T-helper 1 cell treated with Interleukin-12 subunit alpha and Interleukin-12 subunit beta and Interleukin-4 antibody, amounts not matched to agents 30 μg/mL and 1 μg/mL, for 36 hours (primary cell): ENCODE data around the gene CIB1.
A peak's percentile ranks its signal among the peaks of the same experiment; 100 is the strongest.

Source experiments
- H3K27ac Mint-ChIP-seq: one replicate; pipeline ENCODE4 v1.8.0; 2021; ENCODE audit warnings: mild to moderate bottlenecking, mixed read lengths
- H3K27me3 Mint-ChIP-seq: one replicate; pipeline ENCODE4 v1.8.0; 2021; ENCODE audit warnings: low read depth, mixed read lengths
- H3K36me3 Mint-ChIP-seq: one replicate; pipeline ENCODE4 v1.8.0; 2021; ENCODE audit warnings: low read depth, mixed read lengths
- H3K4me1 Mint-ChIP-seq: one replicate; pipeline ENCODE4 v1.8.0; 2021; ENCODE audit warnings: low read depth, mixed read lengths
- H3K4me3 Mint-ChIP-seq: one replicate; pipeline ENCODE4 v1.8.0; 2021; ENCODE audit warnings: mild to moderate bottlenecking, moderate library complexity, mixed read lengths
- H3K9me3 Mint-ChIP-seq: one replicate; pipeline ENCODE4 v1.8.0; 2021; ENCODE audit warnings: mixed read lengths

Gene CIB1

DNA sequence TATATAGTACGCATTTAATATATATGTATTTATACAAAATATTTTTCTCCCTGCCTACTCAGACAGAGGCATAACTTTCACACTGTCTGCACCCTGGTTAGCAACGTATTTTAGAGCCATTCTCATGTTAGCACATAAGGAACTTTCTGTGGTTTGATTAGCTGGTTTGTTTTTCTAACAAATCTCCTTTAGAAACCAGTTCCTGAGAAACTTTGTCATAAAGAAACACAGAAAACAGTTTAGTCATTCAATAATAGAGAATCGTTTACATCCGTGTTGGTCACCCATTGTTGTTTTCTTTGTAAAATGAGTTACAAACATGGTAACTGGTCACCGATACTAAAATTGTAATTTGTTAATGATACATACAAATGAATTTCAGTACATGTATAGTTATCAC, 25.8 kb upstream of the CIB1 start:
- Mint-ChIP-seq H3K27me3 (no peaks in the 10 kb centered on the region), H3K36me3 (no peaks in the 10 kb centered on the region), H3K27ac (no peak overlapping the region), H3K9me3 (no peaks in the 10 kb centered on the region), H3K4me1 (peaks cover 12% of the 10 kb centered on the region), H3K4me3 (no peak overlapping the region)

DNA sequence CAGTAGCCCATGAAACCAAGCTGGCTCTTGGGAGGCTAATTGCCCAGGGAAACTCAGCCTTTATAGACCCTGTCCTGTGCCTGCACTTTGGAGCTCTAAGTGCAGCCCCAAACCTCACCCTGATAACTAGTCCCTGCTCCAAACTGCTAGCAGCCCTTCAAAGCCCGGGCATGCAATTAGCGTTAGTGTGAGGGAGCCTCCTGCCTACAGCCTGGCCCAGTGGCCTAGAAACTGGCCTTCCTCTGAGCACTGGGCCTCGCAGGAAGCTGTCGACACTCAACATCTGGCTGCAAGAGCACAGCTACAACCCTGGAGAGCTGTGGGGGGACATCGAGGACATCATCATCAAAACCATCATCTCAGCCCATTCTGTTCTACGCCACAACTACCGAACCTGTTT, 24.0 kb upstream of the CIB1 start:
- no peaks in the 10 kb centered on the region for H3K9me3 Mint-ChIP-seq
- H3K36me3 Mint-ChIP-seq: no peaks in the 10 kb centered on the region
- peaks cover 6% of the 10 kb centered on the region for H3K4me1 Mint-ChIP-seq

DNA sequence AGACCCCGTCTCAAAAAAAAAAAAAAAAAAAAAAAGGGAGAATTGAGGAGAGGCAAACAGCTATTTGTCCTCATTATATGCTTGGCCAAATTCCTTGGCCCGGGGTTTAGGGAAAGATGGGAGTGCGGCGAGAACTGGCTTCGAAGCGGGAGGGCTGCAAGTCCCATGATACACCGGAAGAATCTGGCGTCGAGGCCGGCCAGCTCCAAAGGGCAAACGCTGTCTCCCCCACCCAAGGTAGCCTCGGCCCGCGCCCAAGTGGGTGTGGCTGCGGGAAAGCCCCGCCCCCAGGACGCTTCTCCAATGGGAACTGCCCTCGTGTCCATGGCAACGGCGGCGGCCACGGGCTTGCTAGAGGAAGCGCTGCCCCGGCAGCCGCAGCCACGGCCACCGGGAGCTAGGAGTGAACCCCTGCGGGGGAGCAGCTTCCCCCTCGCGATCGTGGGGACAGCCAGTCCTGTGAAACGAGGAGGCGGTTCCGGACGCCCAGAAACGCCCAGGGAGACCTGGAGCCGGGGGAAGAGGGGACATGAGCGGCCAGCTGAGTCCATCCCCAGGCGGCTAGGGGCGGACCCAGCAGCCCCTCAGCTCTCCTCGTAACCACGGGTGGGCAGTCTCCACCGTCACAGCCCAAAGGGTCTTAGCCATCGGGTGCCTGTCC, 15.6 kb upstream of the CIB1 start, which contains the start of gene TTLL13:
Gene TTLL13 (plus strand): TSS at position 354 of the 661 bp plus-strand sequence. CDS start 1,075 bp downstream, outside the sequence.
- no peaks in the 10 kb centered on the region for H3K36me3 Mint-ChIP-seq
- peaks cover 14% of the 10 kb centered on the region for H3K4me1 Mint-ChIP-seq
- peak within 1 kb of the TSS; percentile 31 for H3K27ac Mint-ChIP-seq
- no peaks in the 10 kb centered on the region for H3K9me3 Mint-ChIP-seq
- H3K27me3 Mint-ChIP-seq: peaks cover 8% of the 10 kb centered on the region
- H3K4me3 Mint-ChIP-seq: peak within 1 kb of the TSS; percentile 71

More for the DNA sequence above, 24.0 kb upstream of the CIB1 start:
- Mint-ChIP-seq H3K27me3 (no peaks in the 10 kb centered on the region), H3K27ac (no peak overlapping the region), H3K4me3 (no peak overlapping the region)

DNA sequence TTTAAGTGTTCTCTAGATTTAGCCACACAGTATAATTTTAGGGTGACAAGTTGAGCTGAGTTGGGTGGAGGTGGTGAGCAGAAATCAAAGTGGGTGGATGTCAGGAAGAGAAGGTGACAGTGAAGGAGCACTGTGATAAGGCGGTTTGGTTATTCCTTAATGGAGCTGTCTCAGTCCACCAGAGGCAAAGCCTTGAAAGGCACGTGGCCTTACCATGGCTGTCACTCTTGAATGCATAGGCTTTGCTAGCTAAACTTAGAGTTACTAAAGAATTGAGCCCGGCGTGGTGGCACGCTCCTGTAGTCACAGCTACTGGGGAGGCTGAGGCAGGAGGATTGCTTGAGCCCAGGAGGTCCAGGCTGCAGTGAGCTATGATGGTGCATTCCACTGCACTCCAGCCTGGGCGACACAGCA, 15.1 kb upstream of the CIB1 start:
- Mint-ChIP-seq H3K4me1 (peaks cover 14% of the 10 kb centered on the region), H3K4me3 (peak overlapping the region; percentile 32), H3K9me3 (no peaks in the 10 kb centered on the region), H3K27ac (peak overlapping the region; percentile 8), H3K36me3 (no peaks in the 10 kb centered on the region), H3K27me3 (peaks cover 8% of the 10 kb centered on the region)

DNA sequence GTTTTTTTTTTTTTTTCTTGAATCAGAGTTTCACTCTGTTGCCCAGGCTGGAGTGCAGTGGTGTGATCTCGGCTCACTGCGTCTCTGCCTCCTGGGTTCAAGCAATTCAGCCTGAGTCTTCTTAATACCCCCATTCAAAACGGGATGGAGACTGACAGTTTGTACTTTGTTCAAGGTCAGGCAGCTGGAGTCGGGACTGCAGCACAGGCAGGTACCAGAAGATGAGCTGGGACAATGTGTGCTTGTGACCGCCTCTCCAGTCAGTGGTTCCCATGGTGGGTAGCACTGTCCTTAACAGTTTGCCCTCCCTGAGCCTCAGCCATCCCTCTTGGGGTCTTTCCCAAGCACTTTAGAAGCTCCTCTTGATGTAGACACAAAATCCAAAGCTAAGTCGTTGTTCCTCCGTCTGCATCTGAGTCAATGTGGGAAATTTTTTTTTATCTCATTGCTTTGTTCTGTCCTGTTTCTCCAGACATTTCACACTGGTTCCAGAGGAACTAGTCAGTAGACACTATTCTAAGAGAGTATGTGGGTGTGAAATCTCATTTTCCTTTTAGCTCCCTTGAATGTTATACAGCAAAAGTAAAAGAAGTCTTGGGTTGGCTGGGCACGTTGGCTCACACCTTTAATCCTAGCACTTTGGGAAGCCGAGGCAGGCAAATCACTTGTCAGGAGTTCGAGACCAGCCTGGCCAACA, 10.3 kb upstream of the CIB1 start:
- Mint-ChIP-seq H3K4me3 (no peak overlapping the region), H3K27ac (no peak overlapping the region), H3K4me1 (peaks cover 6% of the 10 kb centered on the region), H3K9me3 (no peaks in the 10 kb centered on the region), H3K27me3 (no peaks in the 10 kb centered on the region), H3K36me3 (peaks cover 10% of the 10 kb centered on the region)

DNA sequence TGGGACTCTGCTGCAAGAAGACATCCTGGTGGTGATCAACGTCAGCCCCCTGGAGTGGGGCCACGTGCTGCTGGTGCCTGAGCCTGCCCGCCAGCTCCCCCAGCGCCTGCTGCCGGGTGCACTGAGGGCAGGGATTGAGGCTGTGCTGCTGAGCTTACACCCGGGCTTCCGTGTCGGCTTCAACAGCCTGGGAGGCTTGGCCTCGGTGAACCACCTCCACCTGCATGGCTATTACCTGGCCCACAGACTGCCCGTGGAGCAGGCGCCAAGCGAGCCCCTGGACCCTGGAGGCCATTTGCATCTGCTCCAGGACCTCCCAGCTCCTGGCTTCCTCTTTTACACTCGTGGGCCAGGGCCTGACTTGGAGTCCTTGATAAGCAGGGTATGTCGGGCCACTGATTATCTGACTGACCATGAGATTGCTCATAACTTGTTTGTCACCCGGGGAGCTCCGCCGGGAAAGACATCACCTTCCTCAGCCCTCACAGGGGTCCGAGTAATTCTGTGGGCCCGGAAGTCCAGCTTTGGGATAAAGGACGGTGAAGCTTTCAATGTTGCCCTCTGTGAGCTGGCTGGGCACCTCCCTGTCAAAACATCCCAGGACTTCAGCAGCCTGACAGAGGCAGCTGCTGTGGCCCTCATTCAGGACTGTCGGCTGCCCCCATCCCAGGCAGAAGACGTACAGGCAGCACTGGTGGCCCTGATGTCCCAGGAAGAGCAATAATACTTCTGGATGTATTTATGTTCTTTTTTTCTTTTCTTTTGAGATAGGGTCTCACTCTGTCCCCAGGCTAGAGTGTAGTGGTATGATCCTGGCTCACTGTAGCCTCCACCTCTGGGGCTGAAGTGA, 7.8 kb upstream of the CIB1 start:
- Mint-ChIP-seq H3K27me3 (no peaks in the 10 kb centered on the region), H3K4me1 (peaks cover 4% of the 10 kb centered on the region), H3K27ac (no peak overlapping the region), H3K9me3 (no peaks in the 10 kb centered on the region), H3K4me3 (no peak overlapping the region), H3K36me3 (peaks cover 18% of the 10 kb centered on the region)

DNA sequence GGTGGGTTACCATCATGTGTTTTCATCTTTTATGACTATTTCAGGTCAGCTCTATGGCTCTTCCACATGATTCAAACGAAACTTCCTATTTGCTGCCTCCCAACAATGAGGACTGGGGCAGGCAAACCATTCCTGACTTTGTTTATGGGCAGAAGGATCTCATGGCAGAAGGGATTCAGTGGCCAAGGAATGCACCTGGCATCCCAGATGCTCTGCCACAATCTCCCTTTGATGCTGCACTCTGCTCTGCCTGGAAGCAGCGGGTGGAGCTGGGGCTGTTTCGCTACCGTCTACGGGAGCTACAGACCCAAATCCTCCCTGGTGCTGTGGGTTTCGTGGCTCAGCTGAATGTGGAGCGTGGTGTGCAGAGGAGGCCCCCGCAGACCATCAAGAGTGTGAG, 7.1 kb upstream of the CIB1 start:
- peaks cover 8% of the 10 kb centered on the region for H3K4me1 Mint-ChIP-seq
- no peaks in the 10 kb centered on the region for H3K27me3 Mint-ChIP-seq
- no peak overlapping the region for H3K4me3 Mint-ChIP-seq
- no peaks in the 10 kb centered on the region for H3K9me3 Mint-ChIP-seq
- H3K36me3 Mint-ChIP-seq: peaks cover 24% of the 10 kb centered on the region
- no peak overlapping the region for H3K27ac Mint-ChIP-seq

DNA sequence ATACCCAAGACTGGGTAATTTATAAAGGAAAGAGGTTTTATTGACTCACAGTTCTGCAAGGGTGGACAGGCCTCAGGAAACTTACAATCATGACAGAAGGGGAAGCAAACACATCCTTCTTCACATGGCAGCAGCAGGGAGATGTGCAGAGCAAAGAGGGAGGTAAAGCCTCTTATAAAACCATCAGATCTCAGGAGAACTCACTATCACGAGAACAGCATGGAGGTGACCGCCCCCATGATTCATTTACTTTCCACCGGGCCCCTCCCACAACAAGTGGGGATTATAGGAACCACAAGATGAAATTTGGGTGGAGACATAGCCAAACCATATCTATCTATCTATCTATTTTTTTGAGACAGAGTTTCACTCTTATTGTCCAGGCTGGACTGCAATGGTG, 5.6 kb upstream of the CIB1 start:
- Mint-ChIP-seq H3K4me1 (peaks cover 17% of the 10 kb centered on the region), H3K27me3 (no peaks in the 10 kb centered on the region), H3K4me3 (no peak overlapping the region), H3K9me3 (no peaks in the 10 kb centered on the region), H3K27ac (no peak overlapping the region), H3K36me3 (peaks cover 24% of the 10 kb centered on the region)

DNA sequence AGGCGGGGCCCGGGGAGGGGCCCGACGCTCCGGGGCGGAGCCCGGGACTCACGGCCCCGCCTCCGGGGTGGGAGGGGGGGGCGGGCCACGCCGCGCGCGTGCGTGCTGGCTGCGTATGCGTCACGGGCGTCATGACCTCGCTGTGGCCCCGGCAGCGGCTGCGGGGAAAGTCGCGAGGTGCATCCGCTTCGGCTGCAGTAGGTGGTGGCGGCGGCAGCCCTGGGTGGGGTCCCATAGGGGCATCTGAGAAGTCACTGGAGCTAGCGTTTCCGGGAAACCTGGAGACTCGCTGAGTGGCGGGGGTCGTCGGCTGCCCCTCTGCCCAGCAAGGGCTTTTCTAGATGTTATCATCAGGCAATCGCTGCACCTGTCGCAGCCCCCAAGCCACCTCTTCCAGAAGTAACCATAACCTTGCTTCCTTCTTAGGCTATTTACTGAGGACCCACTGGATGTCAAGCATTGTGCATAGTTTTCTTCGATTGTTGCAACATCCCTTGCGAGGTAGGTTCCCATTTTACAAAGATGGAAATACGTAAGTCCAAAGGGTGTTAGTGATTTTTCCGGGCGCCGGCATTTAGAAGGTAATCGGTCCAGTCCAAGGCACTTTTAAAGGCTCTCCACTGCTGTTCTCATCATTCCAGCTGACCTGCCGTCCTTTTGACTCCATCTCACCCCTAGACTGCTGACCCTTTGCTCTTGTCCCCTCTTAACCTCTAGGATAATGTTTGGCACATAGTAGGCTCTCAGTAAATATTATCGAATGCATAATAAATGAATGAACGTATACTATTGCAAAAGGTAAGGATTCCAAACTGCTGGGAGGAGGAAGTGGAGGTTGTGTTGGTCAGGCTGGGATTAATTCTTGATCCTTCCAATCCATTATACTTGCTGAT, 601 bp upstream of the CIB1 start, which contains the start of gene GDPGP1:
Gene GDPGP1 (plus strand): TSS at position 114 of the 893 bp plus-strand sequence. CDS start 6,700 bp downstream, outside the sequence.
- Mint-ChIP-seq H3K4me1 (peaks cover 48% of the 10 kb centered on the region), H3K36me3 (peaks cover 40% of the 10 kb centered on the region)

DNA sequence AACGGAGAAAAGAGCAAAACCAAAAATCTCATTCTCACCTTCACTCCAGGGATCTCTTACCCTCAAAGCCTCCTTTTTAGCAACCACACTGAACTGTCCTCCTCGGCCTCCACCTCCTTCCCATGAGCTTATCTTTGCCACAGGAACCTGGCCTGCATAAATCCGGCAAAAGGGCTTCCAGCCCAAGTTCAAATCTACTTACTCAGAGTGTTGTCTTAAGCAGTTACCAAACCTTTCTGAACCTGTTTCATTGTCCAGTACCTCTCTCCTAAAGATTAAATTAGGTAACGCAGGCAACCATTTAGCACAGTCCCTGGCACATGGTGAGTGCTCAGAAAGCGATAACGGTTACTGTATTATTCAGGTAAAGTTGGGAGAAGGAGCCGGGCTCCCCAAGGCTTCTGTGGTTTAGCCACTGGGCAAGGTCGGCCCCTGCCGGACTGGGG, 777 bp downstream of the CIB1 start:
- peak overlapping the region; percentile 97 for H3K4me3 Mint-ChIP-seq
- H3K4me1 Mint-ChIP-seq: peaks cover 47% of the 10 kb centered on the region
- H3K27ac Mint-ChIP-seq: peak overlapping the region; percentile 88
- H3K27me3 Mint-ChIP-seq: no peaks in the 10 kb centered on the region
- H3K9me3 Mint-ChIP-seq: no peaks in the 10 kb centered on the region
- H3K36me3 Mint-ChIP-seq: peaks cover 36% of the 10 kb centered on the region

More for the DNA sequence above, 601 bp upstream of the CIB1 start, which contains the start of gene GDPGP1:
- Mint-ChIP-seq H3K4me3 (peak within 1 kb of the TSS; percentile 97), H3K27me3 (no peaks in the 10 kb centered on the region), H3K9me3 (no peaks in the 10 kb centered on the region), H3K27ac (peak within 1 kb of the TSS; percentile 88)

DNA sequence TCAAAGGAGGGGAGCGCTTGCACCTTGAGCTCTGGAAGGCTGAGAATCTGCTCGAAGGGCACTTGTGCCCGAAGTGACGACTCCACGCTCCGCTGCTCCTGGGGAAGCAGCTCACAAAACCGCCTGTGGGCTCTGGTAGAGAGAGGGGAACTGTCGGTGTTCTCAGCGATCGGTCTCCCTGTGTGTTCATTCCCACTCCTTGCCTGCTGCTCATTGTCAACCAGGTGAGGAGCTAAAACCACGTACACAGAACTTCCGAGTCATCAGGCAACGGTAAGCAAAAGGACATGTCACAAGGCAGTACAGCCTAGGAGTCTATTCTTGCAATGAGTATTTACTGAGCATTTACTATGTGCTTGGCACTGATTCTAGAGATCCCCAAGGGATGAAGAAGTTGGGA, 1.5 kb downstream of the CIB1 start:
- H3K4me3 Mint-ChIP-seq: peak overlapping the region; percentile 97
- no peaks in the 10 kb centered on the region for H3K9me3 Mint-ChIP-seq
- H3K36me3 Mint-ChIP-seq: peaks cover 38% of the 10 kb centered on the region
- H3K27ac Mint-ChIP-seq: peak overlapping the region; percentile 88
- peaks cover 47% of the 10 kb centered on the region for H3K4me1 Mint-ChIP-seq
- no peaks in the 10 kb centered on the region for H3K27me3 Mint-ChIP-seq

DNA sequence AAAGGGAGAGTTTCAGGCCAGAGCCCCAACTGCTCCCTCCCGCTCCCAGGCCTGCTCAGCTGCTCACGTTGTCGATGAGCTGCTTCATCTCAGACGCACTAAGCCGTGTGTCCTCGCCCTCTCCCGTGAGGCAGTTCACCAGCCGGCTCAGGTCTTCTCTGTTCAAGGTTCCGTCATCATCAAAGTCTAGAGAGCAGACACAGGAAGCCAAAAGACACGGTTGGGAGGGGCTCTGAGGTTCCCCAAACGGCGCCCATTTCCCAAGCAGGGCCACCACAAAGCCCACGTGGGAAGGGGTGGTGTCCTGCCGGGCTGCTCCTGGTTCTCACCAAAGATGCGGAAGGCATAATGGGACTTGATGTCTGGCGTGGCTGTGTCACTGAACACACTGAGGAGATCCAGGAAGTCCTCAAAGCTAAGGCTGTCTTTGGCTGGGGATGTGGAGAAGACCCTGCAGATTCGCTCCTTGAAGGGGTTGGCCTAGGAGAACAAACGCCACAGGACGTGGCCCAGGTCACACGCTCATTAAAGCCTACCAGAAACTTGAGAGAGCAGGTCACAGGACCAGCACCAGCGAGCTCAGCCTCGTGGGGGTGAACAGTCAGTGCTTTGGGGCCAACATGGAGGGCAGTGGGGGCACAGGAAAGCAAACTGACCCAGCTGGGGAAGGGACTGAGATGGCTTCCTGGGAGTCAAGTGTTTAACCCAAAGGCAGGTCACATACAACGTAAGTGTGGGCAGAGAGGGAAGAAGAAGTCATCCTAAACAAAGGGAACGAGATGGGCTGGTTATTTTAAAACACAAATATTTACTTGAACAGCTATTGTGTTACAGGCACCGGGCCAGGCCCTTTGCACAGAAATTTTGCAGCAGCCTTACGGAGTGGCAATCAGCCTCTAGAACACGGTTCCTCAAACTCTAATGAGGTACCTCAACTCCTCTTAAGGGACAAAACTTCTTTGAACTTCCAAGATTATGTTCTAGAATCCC, 2.4 kb downstream of the CIB1 start:
- H3K27me3 Mint-ChIP-seq: no peaks in the 10 kb centered on the region
- H3K27ac Mint-ChIP-seq: peak overlapping the region; percentile 88
- H3K36me3 Mint-ChIP-seq: peaks cover 38% of the 10 kb centered on the region
- peak overlapping the region; percentile 97 for H3K4me3 Mint-ChIP-seq
- no peaks in the 10 kb centered on the region for H3K9me3 Mint-ChIP-seq
- peaks cover 47% of the 10 kb centered on the region for H3K4me1 Mint-ChIP-seq

DNA sequence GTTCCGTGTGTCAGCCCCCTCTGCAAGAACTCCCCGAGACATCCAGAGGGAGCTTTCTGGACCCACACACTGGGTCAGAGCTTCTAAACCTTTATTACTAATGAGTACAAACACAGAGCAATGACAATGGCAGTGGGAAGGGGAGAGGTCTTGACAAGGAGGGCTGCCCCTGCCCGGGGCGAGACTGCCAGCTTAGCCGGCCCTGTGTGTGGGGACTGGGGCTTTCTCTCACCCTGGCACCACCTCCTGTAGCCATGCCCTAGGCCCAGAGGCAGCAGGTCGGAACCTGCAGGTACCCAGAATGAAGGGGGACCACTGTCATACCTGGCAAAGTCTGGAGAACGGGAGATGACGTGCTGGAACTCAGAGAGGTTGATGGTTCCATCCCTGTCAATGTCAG, 3.1 kb downstream of the CIB1 start:
- peaks cover 38% of the 10 kb centered on the region for H3K36me3 Mint-ChIP-seq
- H3K9me3 Mint-ChIP-seq: no peaks in the 10 kb centered on the region
- peaks cover 43% of the 10 kb centered on the region for H3K4me1 Mint-ChIP-seq
- H3K27me3 Mint-ChIP-seq: no peaks in the 10 kb centered on the region
- peak overlapping the region; percentile 97 for H3K4me3 Mint-ChIP-seq
- peak overlapping the region; percentile 88 for H3K27ac Mint-ChIP-seq
